HG03135 (cell line): ENCODE results near the gene DHH.

Source experiments
- ATAC-seq: cut with Tn5 transposase; IDR thresholded peaks from one replicate; pipeline ENCODE4 v1.9.1; 2021; ENCODE audit warnings: mild to moderate bottlenecking, moderate library complexity; ENCODE audit not compliant: unreplicated experiment

The DHH gene

DNA sequence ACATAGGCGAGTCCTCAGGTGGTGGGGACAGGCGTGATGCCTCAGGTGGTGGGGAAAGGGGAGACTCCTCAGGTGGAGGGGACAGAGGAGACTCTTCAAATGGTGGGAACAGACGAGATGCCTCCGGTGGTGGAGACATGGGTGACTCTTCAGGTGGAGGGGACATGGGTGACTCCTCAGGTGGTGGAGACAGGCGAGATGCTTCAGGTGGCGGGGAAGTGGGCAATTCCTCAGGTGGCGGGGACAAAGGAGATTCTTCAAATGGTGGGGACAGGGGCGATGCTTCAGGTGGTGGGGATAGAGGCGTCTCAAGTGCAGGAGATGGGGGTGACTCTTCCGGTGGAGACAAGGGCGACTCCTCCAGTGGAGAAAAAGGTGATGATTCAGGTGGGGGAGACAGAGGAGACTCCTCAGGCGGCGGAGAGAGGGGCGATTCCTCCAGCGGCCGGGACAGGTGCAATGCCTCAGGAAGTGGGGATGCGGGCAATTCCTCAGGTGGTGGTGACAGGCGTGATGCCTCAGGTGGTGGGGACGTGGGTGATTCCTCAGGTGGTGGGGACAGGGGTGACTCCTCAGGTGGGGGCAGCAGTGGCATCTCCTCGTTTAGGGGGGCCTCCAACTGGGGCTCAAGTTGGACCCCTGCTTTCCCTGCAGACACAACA lies 42.7 kb downstream of the DHH start:
- no peak for ATAC-seq

DNA sequence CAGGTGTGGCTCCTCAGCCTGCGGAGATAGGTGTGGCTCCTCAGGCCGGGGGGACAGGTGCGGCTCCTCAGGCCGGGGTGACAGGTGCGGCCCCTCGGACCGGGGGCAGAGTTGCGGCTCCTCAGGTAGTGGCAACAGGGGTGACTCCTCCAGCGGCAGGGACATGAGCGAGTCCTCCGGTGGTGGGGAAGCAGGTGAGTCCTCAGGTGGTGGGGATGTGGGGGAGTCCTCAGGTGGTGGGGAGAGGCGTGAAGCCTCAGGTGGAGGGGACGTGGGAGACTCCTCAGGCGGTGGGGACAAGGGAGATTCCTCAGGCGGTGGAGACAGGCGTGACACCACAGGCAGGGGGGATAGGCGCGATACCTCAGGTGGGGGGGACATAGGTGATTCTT lies 43.2 kb downstream of the DHH start:
- ATAC-seq, result no peak

- ATAC-seq, result no peak
Observed at GRCh38 chr12:49050507-49051372, 43.9 kb downstream of the DHH start.

DNA sequence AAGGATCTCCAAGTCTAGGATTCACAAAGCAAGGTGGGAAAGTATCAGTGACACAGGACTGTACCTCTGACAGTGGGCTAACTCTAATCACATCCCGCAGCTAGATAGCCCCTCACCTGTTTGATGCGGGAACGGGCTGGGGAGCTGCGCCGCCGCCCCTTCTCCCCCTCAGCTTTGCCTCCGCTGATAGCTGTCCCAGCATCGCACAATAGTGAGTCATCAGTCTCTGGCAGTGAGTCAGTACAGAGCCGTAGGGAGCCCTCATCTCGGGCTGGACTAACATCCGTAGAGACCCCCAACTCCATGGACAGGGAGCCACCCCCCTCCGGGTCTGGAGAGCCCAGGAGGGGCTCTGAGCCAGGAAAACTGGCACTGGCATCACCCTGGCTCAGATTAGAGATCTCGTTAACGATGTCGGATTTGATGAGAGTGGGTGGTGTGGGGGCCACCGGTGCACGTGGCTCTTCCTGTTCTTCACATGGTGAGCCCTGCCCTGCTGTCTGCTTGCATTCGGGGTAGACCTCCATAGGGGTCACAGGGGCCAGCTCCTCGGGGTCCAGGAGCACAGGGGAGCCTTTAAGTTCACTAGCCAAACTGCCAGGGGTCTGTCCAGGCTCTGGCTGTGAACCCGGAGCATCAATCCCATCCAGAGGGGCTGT lies 44.9 kb downstream of the DHH start:
- ATAC-seq, result no peak

DNA sequence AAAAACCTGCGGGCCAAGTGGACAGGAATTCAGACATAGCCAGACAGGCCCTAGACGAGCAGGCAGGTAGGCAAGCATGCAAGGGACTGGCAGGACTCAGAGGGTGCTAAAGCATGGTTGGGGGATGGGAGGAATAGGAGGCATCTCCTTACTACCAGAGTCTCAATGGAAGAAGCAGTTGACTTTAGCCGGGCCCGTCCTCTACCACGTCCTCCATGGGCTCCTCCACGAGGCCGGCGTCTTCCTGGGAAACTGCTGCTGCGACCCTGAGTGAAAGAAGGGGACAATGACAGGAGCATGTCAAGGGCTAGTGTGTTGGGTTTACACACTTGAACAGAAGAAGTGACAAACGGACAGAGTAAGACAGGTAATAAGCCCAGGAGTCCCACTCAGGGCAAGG lies 45.6 kb downstream of the DHH start:
- ATAC-seq, result no peak

DNA sequence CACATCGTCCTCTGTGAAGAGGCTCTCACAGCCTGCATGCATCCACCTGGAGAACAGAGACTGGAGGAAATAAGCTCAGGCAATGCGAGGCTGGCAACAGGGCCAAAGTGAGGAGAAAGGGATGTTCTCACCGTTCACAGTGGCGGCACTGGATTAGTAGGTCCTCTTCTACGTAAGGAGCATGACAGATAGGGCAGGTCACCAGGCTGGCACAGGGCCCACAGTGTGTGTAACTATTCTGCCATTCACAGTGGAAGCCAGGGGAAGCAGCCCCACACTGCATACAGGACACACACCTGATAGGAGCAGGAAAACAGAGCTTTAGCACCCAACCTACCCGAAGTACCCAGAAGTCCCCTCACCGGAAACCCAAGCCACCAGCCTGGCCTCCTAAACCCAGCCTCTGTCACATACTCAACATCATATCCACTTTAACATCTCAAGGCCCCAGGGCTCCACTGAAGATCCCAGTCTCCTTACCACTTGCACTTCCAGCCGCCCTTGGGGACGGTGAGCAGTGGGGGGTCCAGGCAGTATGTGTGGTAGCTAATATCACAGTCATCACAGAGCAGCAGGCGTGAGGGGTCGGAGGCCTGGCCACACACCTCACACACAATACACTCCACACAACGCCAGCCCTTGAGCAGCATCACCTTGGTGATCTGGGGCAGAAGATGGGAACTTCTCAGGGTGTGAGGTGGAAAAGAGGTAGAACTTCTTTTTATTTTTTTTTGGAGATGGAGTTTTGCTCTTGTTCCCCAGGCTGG lies 48.3 kb downstream of the DHH start:
- ATAC-seq, result no peak

DNA sequence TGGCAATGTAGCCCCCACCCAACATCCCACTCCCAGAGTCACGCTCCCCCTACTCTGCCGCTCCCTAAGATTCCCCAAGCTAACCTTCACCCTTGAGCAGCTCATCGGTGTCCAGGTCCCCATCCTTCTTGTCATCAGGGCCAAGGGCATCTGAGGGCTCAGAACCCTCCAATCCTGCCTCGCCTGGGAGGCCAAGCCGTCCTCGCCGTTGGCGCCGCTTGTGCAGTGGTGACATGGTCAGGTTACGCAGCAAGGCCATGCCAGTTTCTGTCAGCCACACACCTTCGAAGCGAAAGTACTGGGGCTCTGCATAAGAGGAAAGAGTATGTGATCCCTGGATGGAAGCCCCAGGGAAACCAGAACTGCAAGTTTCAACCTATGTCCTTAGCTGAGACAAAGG lies 49.9 kb downstream of the DHH start:
- ATAC-seq, result no peak

DNA sequence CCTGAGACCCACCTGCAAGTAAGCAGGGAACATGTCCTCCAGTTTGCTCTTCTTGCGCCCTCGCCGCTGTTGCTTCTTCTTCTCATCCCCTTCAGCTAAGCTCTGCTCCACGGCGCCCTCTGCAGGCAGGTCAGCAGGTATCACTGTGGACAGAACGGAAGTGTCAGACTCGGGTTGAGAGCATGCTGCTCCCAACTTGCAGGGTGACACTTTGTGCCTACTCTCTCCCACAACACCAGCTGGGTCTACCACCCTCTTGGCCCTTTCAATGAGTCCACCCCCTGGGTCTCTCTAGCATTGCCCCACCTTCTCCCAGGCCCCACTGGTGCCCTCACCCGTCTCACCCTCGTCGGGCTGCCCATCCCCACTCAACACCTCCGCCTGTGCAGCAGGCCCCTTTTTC lies 50.7 kb downstream of the DHH start:
- ATAC-seq, result no peak

- no peak for ATAC-seq
Observed at GRCh38 chr12:49043241-49043640, 51.4 kb downstream of the DHH start.

GRCh38 chr12:49041881-49042484 lies 52.6 kb downstream of the DHH start:
- no peak for ATAC-seq

GRCh38 chr12:49041036-49041880 lies 53.3 kb downstream of the DHH start:
- ATAC-seq, result no peak

DNA sequence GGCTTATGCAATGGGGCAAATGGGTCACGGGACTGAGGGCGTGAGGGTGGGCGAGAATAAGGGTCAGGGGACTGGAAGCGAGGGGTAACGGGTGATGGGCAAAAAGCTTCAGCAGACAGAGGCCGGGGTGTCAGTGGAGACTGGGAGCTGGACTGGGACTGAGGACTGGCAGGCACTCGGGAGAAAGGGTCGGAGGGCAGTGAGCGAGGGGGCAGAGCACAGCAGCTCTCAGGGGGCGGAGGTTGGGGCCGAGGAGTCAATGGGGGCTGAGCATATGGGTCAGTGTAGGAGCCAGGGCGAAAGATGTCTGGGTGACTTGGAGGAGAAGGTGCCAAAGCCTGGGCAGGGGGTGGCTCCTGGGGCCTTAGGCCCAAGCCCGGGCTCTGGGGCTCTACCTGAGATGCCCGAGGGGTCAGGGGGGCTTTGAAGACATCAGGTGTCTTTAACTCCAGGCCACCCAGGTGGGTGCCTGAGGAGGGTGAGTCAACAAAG lies 54.2 kb downstream of the DHH start:
- ATAC-seq, result no peak

DNA sequence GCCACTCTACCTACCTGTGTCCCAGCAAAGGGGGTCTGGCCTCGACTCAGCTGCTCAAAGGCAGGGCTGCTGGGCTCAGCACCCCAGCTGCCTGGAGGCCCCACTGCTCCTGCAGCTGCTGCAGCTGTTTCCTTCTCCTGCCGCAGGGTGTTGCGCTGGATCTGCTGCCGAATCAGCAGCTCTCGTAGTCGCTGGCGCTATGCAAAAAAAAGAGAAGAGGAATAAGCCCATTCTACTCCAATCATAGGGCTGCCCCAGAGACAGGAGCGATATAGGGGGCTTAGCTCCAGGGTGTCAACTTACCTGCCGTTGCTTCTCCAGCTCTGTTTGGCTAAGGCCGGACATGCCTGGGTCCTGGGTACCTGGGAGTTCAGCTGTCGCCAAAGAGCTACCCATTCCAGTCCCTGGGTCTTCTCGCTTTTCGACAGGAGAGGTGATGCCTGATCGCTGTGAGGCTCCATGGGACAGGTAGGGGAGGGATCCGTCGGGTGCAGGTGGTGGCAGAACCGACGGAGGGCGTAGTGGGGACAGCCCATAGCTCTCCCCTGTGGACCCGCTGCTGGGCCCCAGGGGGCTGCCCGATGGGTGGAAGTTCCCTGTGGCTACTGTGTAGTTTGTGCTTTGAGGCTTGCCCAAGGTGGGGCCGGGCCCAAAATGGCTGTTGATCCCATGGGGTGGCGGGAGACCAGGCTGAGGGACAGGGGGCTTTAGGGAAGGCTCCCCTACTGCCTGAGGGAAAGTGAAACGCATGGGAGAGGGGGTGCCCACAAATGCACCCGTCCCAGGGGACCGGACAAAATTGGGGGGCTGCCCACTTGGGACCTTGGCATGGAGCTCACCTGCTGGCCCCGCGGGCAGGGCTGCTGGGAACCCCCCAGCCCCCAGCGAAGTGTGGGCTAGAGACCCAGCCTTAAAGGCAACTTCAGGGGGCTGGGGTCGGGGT lies 54.9 kb downstream of the DHH start:
- ATAC-seq, result no peak

- ATAC-seq, result no peak
Observed at GRCh38 chr12:49038291-49038955, 56.2 kb downstream of the DHH start.

DNA sequence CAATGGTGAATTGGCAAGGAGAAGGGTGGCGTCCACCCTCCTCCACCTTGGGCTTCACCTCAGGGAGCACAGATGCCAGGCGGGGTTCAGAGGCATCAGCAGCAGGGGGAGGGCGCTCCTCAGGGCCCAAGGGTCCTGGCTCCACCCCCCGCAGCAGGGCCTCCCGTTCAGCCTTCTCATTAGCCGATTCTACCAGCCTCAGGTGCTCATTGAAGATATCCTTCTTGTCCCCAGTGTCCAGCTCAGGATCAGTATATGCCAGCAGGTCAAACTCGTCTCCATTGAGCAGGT lies 56.7 kb downstream of the DHH start:
- ATAC-seq, result no peak

- no peak for ATAC-seq
Observed at GRCh38 chr12:49037111-49037946, 57.3 kb downstream of the DHH start.
